GM23248 (cell line): ENCODE measurements around the gene ADCY1.

ENCODE experiments used
- EZH2 ChIP-seq: fragments of 200-600 bp; sonication (generic); IDR thresholded peaks from 2 replicates; pipeline ENCODE4 v1.6.1; 2018; ENCODE audit warnings: antibody characterized with exemption, mild to moderate bottlenecking; ENCODE audit not compliant: insufficient read depth, poor library complexity, severe bottlenecking
- EZH2phosphoT487 ChIP-seq: fragments of 200-600 bp; sonication (generic); IDR thresholded peaks from 2 replicates; pipeline ENCODE4 v1.6.1; 2018; ENCODE audit warnings: antibody characterized with exemption, moderate library complexity, mild to moderate bottlenecking, low read depth; ENCODE audit not compliant: insufficient read depth

DNA sequence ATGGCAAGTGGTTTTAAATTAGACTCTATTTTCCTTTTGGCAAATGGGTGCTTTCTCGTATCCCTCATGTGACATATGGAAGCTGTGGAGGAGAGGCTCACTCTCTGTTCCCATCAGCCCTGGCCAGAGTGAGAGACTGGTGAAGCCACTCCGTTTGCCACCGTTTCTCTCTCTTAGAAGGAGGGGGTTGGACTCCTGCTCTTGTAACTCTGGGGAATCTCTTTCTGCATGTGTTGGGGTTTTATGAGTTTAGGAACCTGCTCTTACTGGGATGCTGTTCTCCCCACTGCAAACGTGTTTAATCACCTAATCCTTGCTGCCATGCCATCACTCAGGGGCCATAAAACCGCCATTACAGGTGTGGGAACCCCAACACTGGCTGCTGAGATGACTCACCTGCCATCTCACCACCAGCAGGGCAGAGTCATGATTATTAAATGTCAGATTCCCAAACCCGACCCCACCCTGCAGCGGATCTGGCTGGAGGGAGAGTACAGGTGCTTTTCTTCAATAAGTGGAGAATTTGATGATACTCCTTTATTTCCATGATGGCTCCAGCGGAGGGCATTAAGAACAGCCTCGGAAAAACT lies 103.2 kb downstream of the ADCY1 start:
- TF ChIP-seq EZH2: no peak
- TF ChIP-seq EZH2phosphoT487: no peak
